GM13976 (cell line): ENCODE data around the gene PRPF19.

Experiments
- DNase-seq: peaks from one replicate; pipeline ENCODE4 v3.0.0; 2012; ENCODE audit warnings: low spot score
- CTCF ChIP-seq: IDR thresholded peaks from 2 replicates; pipeline ENCODE4 v1.5.1; 2012; ENCODE audit warnings: borderline replicate concordance, mild to moderate bottlenecking; ENCODE audit not compliant: insufficient read depth; ENCODE audit errors: extremely low read depth, missing control alignments, control extremely low read depth
- in situ Hi-C: fragments of 300-500 bp; cut with MboI; formaldehyde crosslinking; loops from one replicate; pipeline ENCODE4 v1.12.0; 2022; ENCODE audit warnings: low sequenced_read_pairs, mixed read lengths, inconsistent platforms; ENCODE audit not compliant: unreplicated experiment

PRPF19 gene

GRCh38 chr11:60915248-60915914 lies 9.0 kb upstream of the PRPF19 start:
- TF ChIP-seq CTCF = peak; percentile 66
- in situ Hi-C loops = no loop called here
- DNase-seq = peak; percentile 75

- DNase-seq = no peak
- no peak for TF ChIP-seq CTCF
- in situ Hi-C loops = no loop called here
Observed at GRCh38 chr11:60914633-60915247, 8.4 kb upstream of the PRPF19 start.

GRCh38 chr11:60913793-60914632 lies 7.6 kb upstream of the PRPF19 start, which contains the start of gene TMEM109:
TSS of gene TMEM109 (plus strand) at chr11:60914158. CDS start at chr11:60919694, 5,536 bp downstream.
- no peak for TF ChIP-seq CTCF
- DNase-seq = peak; percentile 92
- in situ Hi-C loops = no loop called here

- no peak for TF ChIP-seq CTCF
- DNase-seq = no peak
- in situ Hi-C loops = no loop called here
Observed at GRCh38 chr11:60912851-60913528, 6.6 kb upstream of the PRPF19 start.

GRCh38 chr11:60912223-60912850 lies 6.0 kb upstream of the PRPF19 start:
- no peak for DNase-seq
- in situ Hi-C loops = no loop called here
- no peak for TF ChIP-seq CTCF

GRCh38 chr11:60910711-60911380 lies 4.5 kb upstream of the PRPF19 start:
- TF ChIP-seq CTCF = no peak
- DNase-seq = no peak
- in situ Hi-C loops = no loop called here
